ENCODE results near the gene COL24A1.
"Not testable (repeated sequence)": the region's sequence is repeated elsewhere in the genome, so short reads cannot be mapped to it uniquely, and the experiment has no call there.

COL24A1 gene

GRCh38 chr1:85830837-85831236 is 325.7 kb downstream of the COL24A1 start:
- no peak overlapping the region for H3K4me3 ChIP-seq (ENCODE audit: low read length)
- TF ChIP-seq ZNF274 (IDR thresholded peaks at IDR 0.05; ENCODE audit: low read depth, low read length): no peak

GRCh38 chr1:85824066-85824840 is 332.3 kb downstream of the COL24A1 start:
- no peak overlapping the region for H3K4me3 ChIP-seq (ENCODE audit: low read length)
- no peak for TF ChIP-seq ZNF274 (IDR thresholded peaks at IDR 0.05; ENCODE audit: low read depth, low read length)

GRCh38 chr1:85822696-85823095 is 333.9 kb downstream of the COL24A1 start:
- TF ChIP-seq ZNF274 (IDR thresholded peaks at IDR 0.05; ENCODE audit: low read depth, low read length): no peak
- no peak overlapping the region for H3K4me3 ChIP-seq (ENCODE audit: low read length)

- no peak for TF ChIP-seq ZNF274 (IDR thresholded peaks at IDR 0.05; ENCODE audit: low read depth, low read length)
- no peak overlapping the region for H3K4me3 ChIP-seq (ENCODE audit: low read length)
Observed at GRCh38 chr1:85818371-85818770, 338.2 kb downstream of the COL24A1 start.

- no peak overlapping the region for H3K4me3 ChIP-seq (ENCODE audit: low read length)
- no peak for TF ChIP-seq ZNF274 (IDR thresholded peaks at IDR 0.05; ENCODE audit: low read depth, low read length)
Observed at GRCh38 chr1:85816606-85817005, 340.0 kb downstream of the COL24A1 start.

GRCh38 chr1:85815906-85816305 is 340.7 kb downstream of the COL24A1 start:
- H3K4me3 ChIP-seq (ENCODE audit: low read length): no peak overlapping the region
- no peak for TF ChIP-seq ZNF274 (IDR thresholded peaks at IDR 0.05; ENCODE audit: low read depth, low read length)

GRCh38 chr1:85806236-85806965 is 350.2 kb downstream of the COL24A1 start:
- no peak overlapping the region for H3K4me3 ChIP-seq (ENCODE audit: low read length)
- TF ChIP-seq ZNF274 (IDR thresholded peaks at IDR 0.05; ENCODE audit: low read depth, low read length): no peak

- no peak overlapping the region for H3K4me3 ChIP-seq (ENCODE audit: low read length)
- TF ChIP-seq ZNF274 (IDR thresholded peaks at IDR 0.05; ENCODE audit: low read depth, low read length): no peak
Observed at GRCh38 chr1:85801520-85801919, 355.1 kb downstream of the COL24A1 start.

GRCh38 chr1:85799737-85800136 is 356.8 kb downstream of the COL24A1 start:
- no peak for TF ChIP-seq ZNF274 (IDR thresholded peaks at IDR 0.05; ENCODE audit: low read depth, low read length)
- no peak overlapping the region for H3K4me3 ChIP-seq (ENCODE audit: low read length)

- H3K4me3 ChIP-seq (ENCODE audit: low read length): no peak overlapping the region
- TF ChIP-seq ZNF274 (IDR thresholded peaks at IDR 0.05; ENCODE audit: low read depth, low read length): no peak
Observed at GRCh38 chr1:85798419-85798818, 358.2 kb downstream of the COL24A1 start.

- H3K4me3 ChIP-seq (ENCODE audit: low read length): not testable (repeated sequence)
Observed at GRCh38 chr1:85777021-85777420, 379.6 kb downstream of the COL24A1 start.

GRCh38 chr1:85762804-85763203 is 393.8 kb downstream of the COL24A1 start:
- TF ChIP-seq ZNF274 (IDR thresholded peaks at IDR 0.05; ENCODE audit: low read depth, low read length): no peak
- H3K4me3 ChIP-seq (ENCODE audit: low read length): no peak overlapping the region

GRCh38 chr1:85756864-85757263 is 399.7 kb downstream of the COL24A1 start:
- TF ChIP-seq ZNF274 (IDR thresholded peaks at IDR 0.05; ENCODE audit: low read depth, low read length): no peak
- no peak overlapping the region for H3K4me3 ChIP-seq (ENCODE audit: low read length)

- no peak overlapping the region for H3K4me3 ChIP-seq (ENCODE audit: low read length)
- no peak for TF ChIP-seq ZNF274 (IDR thresholded peaks at IDR 0.05; ENCODE audit: low read depth, low read length)
Observed at GRCh38 chr1:85748120-85748519, 408.5 kb downstream of the COL24A1 start.

- no peak for TF ChIP-seq ZNF274 (IDR thresholded peaks at IDR 0.05; ENCODE audit: low read depth, low read length)
Observed at GRCh38 chr1:85746777-85747176, 409.8 kb downstream of the COL24A1 start.

More at GRCh38 chr1:85746777-85747176, 409.8 kb downstream of the COL24A1 start:
- no peak overlapping the region for H3K4me3 ChIP-seq (ENCODE audit: low read length)

Measured in GM08714 (cell line).